ENCODE data around the gene ZNF19. TPM values are rescaled to one million over a fixed set of nuclear protein-coding genes. Genes with fewer than 3 reads are reported as not detected.

Gene ZNF19
- total RNA-seq, 1 experiment from 2014 or later = 4.7 TPM

GRCh38 chr16:71532366-71532765 lies 43.2 kb upstream of the ZNF19 start:
- H2BK20ac ChIP-seq (ENCODE audit: low read depth, low read length, poor library complexity, severe bottlenecking) = no peak overlapping the region
- H3K27ac Mint-ChIP-seq = no peak overlapping the region
- no peak overlapping the region for H4K8ac ChIP-seq (replicated peaks; ENCODE audit: insufficient read length, low read depth, low read length)
- no peak overlapping the region for H3K27ac ChIP-seq (ENCODE audit: insufficient read length, low read depth, low read length)
- H3K9me3 Mint-ChIP-seq = no peaks in the 10 kb centered on the region
- H3K18ac ChIP-seq (ENCODE audit: insufficient read length, low read depth, low read length) = no peak overlapping the region
- no peak overlapping the region for H2BK12ac ChIP-seq (ENCODE audit: insufficient read length, low read depth, low read length)
- no peaks in the 10 kb centered on the region for H3K27me3 ChIP-seq (ENCODE audit: insufficient read depth, low read length)
- no peak overlapping the region for H2BK5ac ChIP-seq (ENCODE audit: insufficient read length, low read length)
- H3K36me3 Mint-ChIP-seq (ENCODE audit: insufficient read depth in 1 of 3, low read depth in 3 of 3) = no peaks in the 10 kb centered on the region
- no peak overlapping the region for H3K9ac ChIP-seq (ENCODE audit: extremely low read depth, insufficient read length, low read length)
- H4K20me1 ChIP-seq (ENCODE audit: control insufficient read depth, insufficient read depth, insufficient read length) = no peaks in the 10 kb centered on the region
- no peaks in the 10 kb centered on the region for H3K4me1 ChIP-seq (ENCODE audit: insufficient read depth, low read length)
- no peak overlapping the region for H4K5ac ChIP-seq (ENCODE audit: insufficient read length, low read depth, low read length)
- H3K14ac ChIP-seq (ENCODE audit: insufficient read depth, low read length) = no peak overlapping the region
- no peaks in the 10 kb centered on the region for H3K27me3 Mint-ChIP-seq (ENCODE audit: low read depth)
- no peak overlapping the region for H3K23ac ChIP-seq (ENCODE audit: insufficient read length, low read depth, low read length)
- no peak overlapping the region for H3K56ac ChIP-seq (ENCODE audit: insufficient read length, low read depth, low read length)
- no peak overlapping the region for H4K91ac ChIP-seq (ENCODE audit: insufficient read length, low read depth, low read length)
- peaks cover 0 to 2% of the 10 kb centered on the region in 2 experiments; a peak in 1 of 4 replicates for H3K4me1 Mint-ChIP-seq
- no peaks in the 10 kb centered on the region for H3K23me2 ChIP-seq (ENCODE audit: insufficient read length, low read depth, low read length, poor library complexity, severe bottlenecking)
- no peak overlapping the region for H3K4ac ChIP-seq (ENCODE audit: low read depth, low read length)
- H2BK120ac ChIP-seq (ENCODE audit: low read depth, low read length, poor library complexity, severe bottlenecking) = no peak overlapping the region
- H3T11ph ChIP-seq (ENCODE audit: low read length) = no peak overlapping the region
- no peak overlapping the region for H3K4me2 ChIP-seq (ENCODE audit: insufficient read depth, insufficient read length, low read length)
- no peak overlapping the region for H2AFZ ChIP-seq (ENCODE audit: low read length)
- no peak for TF ChIP-seq CTCF (conservative IDR thresholded peaks at IDR 0.05)
- no peaks in the 10 kb centered on the region for H3K79me2 ChIP-seq (ENCODE audit: insufficient read depth, low read length)
- WGBS (ENCODE audit: extremely low coverage, insufficient read length, low lambda C conversion rate) = no CpG with 5 or more reads among the region's 3 CpGs
- no peaks in the 10 kb centered on the region for H3K9me3 ChIP-seq (ENCODE audit: control insufficient read depth, low read depth, low read length)
- no peak overlapping the region for H2AK5ac ChIP-seq (ENCODE audit: insufficient read length, low read length)
- no peak overlapping the region for H3K4me3 Mint-ChIP-seq
- H2BK15ac ChIP-seq (ENCODE audit: low read depth, low read length) = no peak overlapping the region
- no peaks in the 10 kb centered on the region for H3K79me1 ChIP-seq (ENCODE audit: insufficient read depth, low read depth, low read length, poor library complexity, severe bottlenecking)
- DNase-seq = no peak

Data from H9 (cell line).